H9 (cell line): ENCODE data around the gene UEVLD. TPM values are rescaled to one million over a fixed set of nuclear protein-coding genes. Genes with fewer than 3 reads are reported as not detected.

Experiments used
- DNase-seq: peaks from one replicate; pipeline ENCODE4 v3.0.0-alpha.2; 2017
- H2AFZ ChIP-seq: one replicate; pipeline ENCODE4 v1.6.1; 2013; ENCODE audit warnings: mild to moderate bottlenecking, low read length, control low read depth, moderate library complexity
- H2AK5ac ChIP-seq: 2 replicates; pipeline ENCODE4 v1.6.1; 2013; ENCODE audit warnings: low read length, control low read depth, mixed read lengths; ENCODE audit not compliant: insufficient read length
- H2BK120ac ChIP-seq: one replicate; pipeline ENCODE4 v1.6.1; 2013; ENCODE audit warnings: low read depth, mild to moderate bottlenecking, low read length, control low read depth, inconsistent platforms; ENCODE audit not compliant: poor library complexity, severe bottlenecking
- H2BK12ac ChIP-seq: 2 replicates; pipeline ENCODE4 v1.6.1; 2013; ENCODE audit warnings: low read length, control low read depth, mixed read lengths, low read depth; ENCODE audit not compliant: insufficient read length
- H2BK15ac ChIP-seq: 2 replicates; pipeline ENCODE4 v1.6.1; 2013; ENCODE audit warnings: low read depth, low read length, control low read depth
- H2BK20ac ChIP-seq: one replicate; pipeline ENCODE4 v1.6.1; 2013; ENCODE audit warnings: low read depth, mild to moderate bottlenecking, low read length, control low read depth, inconsistent platforms; ENCODE audit not compliant: poor library complexity, severe bottlenecking
- H2BK5ac ChIP-seq: 2 replicates; pipeline ENCODE4 v1.6.1; 2013; ENCODE audit warnings: low read length, control low read depth, mixed read lengths; ENCODE audit not compliant: insufficient read length
- H3K14ac ChIP-seq: 2 replicates; pipeline ENCODE4 v1.6.1; 2013; ENCODE audit warnings: low read length, control low read depth; ENCODE audit not compliant: insufficient read depth
- H3K18ac ChIP-seq: 2 replicates; pipeline ENCODE4 v1.6.1; 2013; ENCODE audit warnings: low read depth, mild to moderate bottlenecking, mixed read lengths, low read length, control low read depth; ENCODE audit not compliant: insufficient read length
- H3K23ac ChIP-seq: 2 replicates; pipeline ENCODE4 v1.6.1; 2013; ENCODE audit warnings: low read length, control low read depth, mixed read lengths, low read depth; ENCODE audit not compliant: insufficient read length
- H3K23me2 ChIP-seq: 2 replicates; pipeline ENCODE4 v1.6.1; 2013; ENCODE audit warnings: low read depth, mild to moderate bottlenecking, mixed read lengths, low read length, control low read depth; ENCODE audit not compliant: insufficient read length, poor library complexity, severe bottlenecking
- H3K27ac ChIP-seq: 2 replicates; pipeline ENCODE4 v1.5.1; 2013; ENCODE audit warnings: low read length, control low read depth, mixed read lengths, low read depth; ENCODE audit not compliant: insufficient read length
- H3K27me3 ChIP-seq: 2 replicates; pipeline ENCODE4 v1.6.1; 2013; ENCODE audit warnings: low read length, control low read depth, inconsistent platforms; ENCODE audit not compliant: insufficient read depth
- H3K4ac ChIP-seq: 2 replicates; pipeline ENCODE4 v1.6.1; 2013; ENCODE audit warnings: low read depth, mild to moderate bottlenecking, control low read depth, inconsistent platforms, low read length, moderate library complexity
- H3K4me1 ChIP-seq: 2 replicates; pipeline ENCODE4 v1.6.1; 2013; ENCODE audit warnings: low read length, control low read depth, inconsistent platforms; ENCODE audit not compliant: insufficient read depth
- H3K4me2 ChIP-seq: 2 replicates; pipeline ENCODE4 v1.6.1; 2013; ENCODE audit warnings: low read length, control low read depth, mixed read lengths; ENCODE audit not compliant: insufficient read length, insufficient read depth
- H3K56ac ChIP-seq: 2 replicates; pipeline ENCODE4 v1.6.1; 2013; ENCODE audit warnings: low read depth, mild to moderate bottlenecking, mixed read lengths, low read length, control low read depth; ENCODE audit not compliant: insufficient read length
- H3K79me1 ChIP-seq: 2 replicates; pipeline ENCODE4 v1.6.1; 2013; ENCODE audit warnings: low read depth, mild to moderate bottlenecking, moderate library complexity, low read length, control low read depth, inconsistent platforms; ENCODE audit not compliant: insufficient read depth, poor library complexity, severe bottlenecking
- H3K79me2 ChIP-seq: 2 replicates; pipeline ENCODE4 v1.6.1; 2013; ENCODE audit warnings: low read length, control low read depth, inconsistent platforms; ENCODE audit not compliant: insufficient read depth
- H3K9ac ChIP-seq: 2 replicates; pipeline ENCODE4 v1.6.1; 2013; ENCODE audit warnings: low read length, control low read depth, mixed read lengths; ENCODE audit not compliant: insufficient read length; ENCODE audit errors: extremely low read depth
- H3K9me3 ChIP-seq: one replicate; pipeline ENCODE4 v1.6.1; 2013; ENCODE audit warnings: low read depth, low read length, inconsistent platforms; ENCODE audit not compliant: control insufficient read depth
- H3T11ph ChIP-seq: one replicate; pipeline ENCODE4 v1.6.1; 2013; ENCODE audit warnings: mild to moderate bottlenecking, low read length, control low read depth, inconsistent platforms
- H4K20me1 ChIP-seq: one replicate; pipeline ENCODE4 v1.6.1; 2013; ENCODE audit not compliant: control insufficient read depth, insufficient read length, insufficient read depth
- H4K5ac ChIP-seq: 2 replicates; pipeline ENCODE4 v1.6.1; 2013; ENCODE audit warnings: low read depth, mild to moderate bottlenecking, mixed read lengths, low read length, control low read depth; ENCODE audit not compliant: insufficient read length
- H4K8ac ChIP-seq: replicated peaks from 2 replicates; pipeline ENCODE4 v1.6.1; 2013; ENCODE audit warnings: low read length, control low read depth, mixed read lengths, low read depth; ENCODE audit not compliant: insufficient read length
- H4K91ac ChIP-seq: 2 replicates; pipeline ENCODE4 v1.6.1; 2013; ENCODE audit warnings: low read depth, mild to moderate bottlenecking, moderate library complexity, mixed read lengths, low read length, control low read depth; ENCODE audit not compliant: insufficient read length
- H3K27ac Mint-ChIP-seq, 3 experiments: 2 replicates in 2 of 3; 3 replicates in 1 of 3; pipeline ENCODE4 v1.8.0; 2020 to 2021; ENCODE audit warnings: mixed read lengths in 3 of 3, mild to moderate bottlenecking in 1 of 3, moderate library complexity in 1 of 3
- H3K27me3 Mint-ChIP-seq: 2 replicates; pipeline ENCODE4 v1.8.0; 2021; ENCODE audit warnings: low read depth, mild to moderate bottlenecking, moderate library complexity, mixed read lengths
- H3K36me3 Mint-ChIP-seq, 3 experiments: 2 replicates in 2 of 3; 3 replicates in 1 of 3; pipeline ENCODE4 v1.8.0; 2020 to 2021; ENCODE audit warnings: low read depth in 3 of 3, mixed read lengths in 3 of 3; ENCODE audit not compliant: insufficient read depth in 1 of 3
- H3K4me1 Mint-ChIP-seq, 2 experiments: 2 replicates each; pipeline ENCODE4 v1.8.0; 2020; ENCODE audit warnings: mixed read lengths in 2 of 2
- H3K4me3 Mint-ChIP-seq, 2 experiments: 2 replicates in 1 of 2; 3 replicates in 1 of 2; pipeline ENCODE4 v1.8.0; 2020 to 2021; ENCODE audit warnings: mild to moderate bottlenecking in 2 of 2, mixed read lengths in 2 of 2, moderate library complexity in 1 of 2
- H3K9me3 Mint-ChIP-seq, 2 experiments: 2 replicates in 1 of 2; 3 replicates in 1 of 2; pipeline ENCODE4 v1.8.0; 2020; ENCODE audit warnings: mild to moderate bottlenecking in 2 of 2, mixed read lengths in 2 of 2, moderate library complexity in 1 of 2
- CTCF ChIP-seq: fragments of 200-600 bp; sonication (generic); conservative IDR thresholded peaks from 3 replicates; pipeline ENCODE4 v1.8.0; 2021; ENCODE audit warnings: antibody characterized with exemption, mild to moderate bottlenecking
- WGBS: extraction: QIAGEN DNeasy Blood & Tissue Kit; methylation state at CpG from one replicate; pipeline ENCODE4 v1.1.7; 2013; ENCODE audit warnings: missing lambda C conversion rate, low lambda C conversion rate, mixed read lengths; ENCODE audit not compliant: insufficient read length; ENCODE audit errors: extremely low coverage; 5-methylcytosine and 5-hydroxymethylcytosine counted together
- total RNA-seq: library from RNA; stranded (reverse); gene quantifications from 2 replicates; pipeline ENCODE4 v1.2.1, GENCODE V29; 2021

Gene UEVLD
- total RNA-seq, 1 experiment from 2014 or later: 7.9 TPM

DNA sequence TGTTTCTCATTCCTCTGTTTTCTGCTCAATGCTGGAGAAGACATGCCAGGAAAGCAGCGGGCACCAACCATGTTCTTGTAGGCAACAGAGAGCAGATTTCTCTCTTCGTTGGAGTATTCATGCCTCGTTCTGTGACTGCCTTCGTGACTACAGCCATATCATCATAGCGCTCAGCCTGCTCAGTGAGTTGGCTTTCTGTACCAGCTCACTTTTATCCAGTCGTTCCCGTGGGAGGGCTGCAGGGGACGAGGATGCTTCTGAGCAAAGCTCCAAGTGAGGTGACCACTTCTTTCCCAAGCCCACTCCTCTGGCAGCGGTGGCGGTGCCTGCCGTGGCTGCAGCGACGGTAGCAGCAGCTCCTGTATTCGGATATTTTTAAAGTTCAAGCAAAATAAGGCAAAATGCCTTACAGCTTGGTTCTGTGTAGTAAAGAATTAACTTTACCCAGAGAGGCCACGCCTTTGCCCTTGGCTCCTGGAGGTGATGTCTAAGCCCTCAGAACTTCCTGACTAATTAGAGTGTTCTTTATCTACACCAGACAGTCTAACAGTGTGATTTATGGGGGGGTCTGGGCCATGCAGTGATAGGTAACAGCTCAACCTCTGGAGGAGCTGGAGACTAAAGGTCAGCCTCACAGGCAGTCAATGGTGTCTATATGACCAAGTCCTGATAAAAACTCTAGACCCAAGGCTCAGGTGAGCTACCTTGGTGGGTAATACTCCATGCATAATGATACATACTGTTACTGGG is 97.6 kb downstream of the UEVLD start:
- DNase-seq: no peak
- Histone ChIP-seq H3K27me3 (no peaks in the 10 kb centered on the region), H2BK15ac (no peak overlapping the region), H2BK5ac (no peak overlapping the region), H3K9ac (no peak overlapping the region), H3K27ac (no peak overlapping the region), H3T11ph (no peak overlapping the region), H3K4me2 (no peak overlapping the region), H3K56ac (no peak overlapping the region), H4K5ac (no peak overlapping the region), H3K23ac (no peak overlapping the region), H4K8ac (no peak overlapping the region), H3K4me1 (no peaks in the 10 kb centered on the region), H3K23me2 (no peaks in the 10 kb centered on the region), H3K14ac (no peak overlapping the region), H2BK20ac (no peak overlapping the region), H3K79me1 (no peaks in the 10 kb centered on the region), H3K9me3 (no peaks in the 10 kb centered on the region), H2AFZ (no peak overlapping the region), H4K91ac (no peak overlapping the region), H2BK120ac (no peak overlapping the region), H3K79me2 (no peaks in the 10 kb centered on the region), H3K18ac (no peak overlapping the region), H2BK12ac (no peak overlapping the region), H3K4ac (no peak overlapping the region), H2AK5ac (no peak overlapping the region), H4K20me1 (no peaks in the 10 kb centered on the region)
- peaks cover 5 to 39% (median 30%) of the 10 kb centered on the region in 3 experiments; a peak in 6 of 7 replicates for H3K36me3 Mint-ChIP-seq
- WGBS: no CpG with 5 or more reads among the region's 15 CpGs
- no peaks in the 10 kb centered on the region for H3K9me3 Mint-ChIP-seq
- H3K27ac Mint-ChIP-seq: no peak overlapping the region
- no peak for TF ChIP-seq CTCF
- no peaks in the 10 kb centered on the region for H3K4me1 Mint-ChIP-seq
- H3K27me3 Mint-ChIP-seq: no peaks in the 10 kb centered on the region
- H3K4me3 Mint-ChIP-seq: no peak overlapping the region; a peak in 1 of 5 replicates
